ENCODE measurements around the gene LAMA3.

Gene LAMA3

GRCh38 chr18:23824669-23825068, 135.4 kb downstream of the LAMA3 start:
- DNase-seq (ENCODE audit: low spot score) = no peak

DNA sequence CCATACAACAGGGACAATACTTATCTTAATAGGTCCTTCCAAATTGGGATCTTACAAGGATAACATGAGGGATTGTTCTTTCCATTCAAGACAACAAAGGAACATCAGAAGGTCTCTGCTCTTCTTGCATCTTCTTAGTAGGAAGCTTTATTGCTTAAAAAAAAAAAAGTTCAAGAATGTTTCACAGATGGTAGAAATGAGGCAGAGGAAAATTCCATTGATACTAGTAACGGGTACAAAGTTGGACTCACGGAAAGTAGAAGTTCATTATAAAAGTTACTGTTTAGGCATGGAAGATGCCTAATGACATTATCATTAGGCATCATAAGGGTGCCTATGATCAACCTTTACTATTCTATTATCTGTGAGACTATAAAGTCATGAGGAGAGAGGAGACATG, 136.2 kb downstream of the LAMA3 start:
- no peak for DNase-seq (ENCODE audit: low spot score)

GRCh38 chr18:23825978-23826405, 136.7 kb downstream of the LAMA3 start:
- peak; percentile 27 for DNase-seq (ENCODE audit: low spot score)

GRCh38 chr18:23826850-23827620, 137.8 kb downstream of the LAMA3 start:
- no peak for DNase-seq (ENCODE audit: low spot score)

GRCh38 chr18:23827681-23828080, 138.4 kb downstream of the LAMA3 start:
- no peak for DNase-seq (ENCODE audit: low spot score)

GRCh38 chr18:23828426-23828825, 139.2 kb downstream of the LAMA3 start:
- no peak for DNase-seq (ENCODE audit: low spot score)

- no peak for DNase-seq (ENCODE audit: low spot score)
These were observed 143.7 kb downstream of the LAMA3 start for GRCh38 chr18:23832911-23833310.

- DNase-seq (ENCODE audit: low spot score) = no peak
These were observed 144.5 kb downstream of the LAMA3 start for GRCh38 chr18:23833714-23834113.

GRCh38 chr18:23835091-23835490, 145.8 kb downstream of the LAMA3 start:
- no peak for DNase-seq (ENCODE audit: low spot score)

GRCh38 chr18:23835506-23835905, 146.3 kb downstream of the LAMA3 start:
- DNase-seq (ENCODE audit: low spot score) = no peak

- no peak for DNase-seq (ENCODE audit: low spot score)
These were observed 148.3 kb downstream of the LAMA3 start for GRCh38 chr18:23837591-23837990.

DNA sequence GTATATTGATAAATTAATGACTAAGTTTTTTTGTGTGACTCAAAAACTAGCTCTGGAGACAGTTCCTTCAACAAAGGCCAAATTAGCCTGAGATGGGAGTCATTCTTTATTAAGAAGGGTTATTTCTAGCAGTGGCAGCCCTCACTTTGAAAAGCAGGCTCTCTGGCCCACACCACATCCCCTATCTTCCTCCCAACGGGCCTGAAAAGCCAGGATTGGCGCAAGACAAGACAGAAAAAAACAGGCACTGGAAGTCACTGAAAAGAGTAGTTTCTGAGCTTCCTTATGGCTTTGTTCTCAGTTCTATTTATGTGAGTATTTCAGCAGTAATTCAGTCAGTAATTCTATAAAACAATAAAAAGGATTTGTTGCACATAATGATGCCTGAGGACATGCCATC, 149.0 kb downstream of the LAMA3 start:
- DNase-seq (ENCODE audit: low spot score) = no peak

- DNase-seq (ENCODE audit: low spot score) = no peak
These were observed 149.6 kb downstream of the LAMA3 start for GRCh38 chr18:23838801-23839366.

DNA sequence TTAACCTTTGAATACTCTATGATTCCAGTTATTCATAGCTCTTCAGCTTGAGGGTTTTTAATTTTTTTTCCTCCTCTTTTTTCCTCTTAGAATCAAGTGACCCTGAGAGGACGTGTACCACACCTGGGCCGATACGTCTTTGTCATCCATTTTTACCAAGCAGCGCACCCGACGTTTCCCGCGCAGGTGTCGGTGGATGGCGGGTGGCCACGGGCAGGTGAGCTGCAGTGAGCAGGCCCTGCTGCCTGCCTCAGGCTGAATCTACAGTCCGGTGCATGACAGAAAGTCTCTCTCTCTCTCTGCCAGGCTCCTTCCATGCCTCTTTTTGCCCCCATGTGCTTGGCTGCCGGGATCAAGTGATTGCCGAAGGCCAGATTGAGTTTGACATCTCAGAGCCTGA, 153.1 kb downstream of the LAMA3 start:
- DNase-seq (ENCODE audit: low spot score) = no peak

DNA sequence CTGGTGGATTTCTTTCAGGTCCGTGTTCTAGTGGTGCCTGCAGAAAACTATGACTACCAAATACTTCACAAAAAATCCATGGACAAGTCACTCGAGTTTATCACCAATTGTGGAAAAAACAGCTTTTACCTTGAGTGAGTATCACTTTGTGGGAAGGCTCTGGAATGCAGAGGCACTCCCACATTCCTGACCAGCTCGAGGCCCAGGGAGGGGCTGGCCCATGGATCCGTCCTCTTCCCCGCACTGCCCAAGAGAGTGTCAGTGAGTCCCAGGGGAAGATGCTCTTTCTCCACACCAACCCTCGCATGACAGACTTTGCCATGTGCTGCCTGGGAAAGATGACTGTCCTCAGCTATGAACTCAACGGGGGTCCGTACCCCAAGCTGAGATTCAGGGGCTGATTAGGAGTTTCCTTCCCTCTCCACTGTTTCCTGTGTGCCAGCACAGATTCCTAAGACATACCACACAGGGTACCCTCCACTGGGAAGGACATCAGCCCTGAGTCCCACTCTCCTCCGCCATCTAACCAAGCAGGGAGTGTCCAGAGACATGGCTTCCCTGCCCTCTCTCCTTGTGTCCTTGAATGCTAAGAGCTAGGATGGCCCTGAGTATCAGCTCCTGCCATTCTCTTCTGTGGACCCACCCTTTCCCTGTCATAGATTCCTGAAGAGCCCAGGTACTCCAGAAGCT, 155.9 kb downstream of the LAMA3 start:
- DNase-seq (ENCODE audit: low spot score) = peak; percentile 29

GRCh38 chr18:23845988-23846630, 156.9 kb downstream of the LAMA3 start:
- no peak for DNase-seq (ENCODE audit: low spot score)

GRCh38 chr18:23847321-23847986, 158.2 kb downstream of the LAMA3 start:
- no peak for DNase-seq (ENCODE audit: low spot score)

DNA sequence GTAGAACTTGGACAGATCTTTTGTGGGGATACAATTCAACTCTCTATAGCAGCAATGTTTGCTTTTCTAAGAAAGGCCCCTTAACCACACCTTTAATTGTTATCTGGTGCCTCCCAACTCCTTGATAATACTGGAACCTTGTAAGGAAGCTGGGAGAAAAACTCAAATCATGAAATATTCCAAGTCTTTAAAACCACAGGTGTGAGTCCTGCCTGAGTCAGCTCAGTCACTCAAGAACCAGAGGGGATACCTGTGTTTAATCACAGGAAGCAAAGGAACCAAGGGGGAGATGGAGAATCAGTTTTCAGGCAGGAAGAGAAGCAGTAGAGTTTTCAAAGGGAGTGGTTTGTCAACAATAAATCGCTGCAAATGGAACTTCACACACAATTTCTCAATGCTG, 159.9 kb downstream of the LAMA3 start:
- DNase-seq (ENCODE audit: low spot score) = no peak

GRCh38 chr18:23850215-23850614, 161.0 kb downstream of the LAMA3 start:
- DNase-seq (ENCODE audit: low spot score) = no peak

- no peak for DNase-seq (ENCODE audit: low spot score)
These were observed 162.3 kb downstream of the LAMA3 start for GRCh38 chr18:23851470-23852002.

DNA sequence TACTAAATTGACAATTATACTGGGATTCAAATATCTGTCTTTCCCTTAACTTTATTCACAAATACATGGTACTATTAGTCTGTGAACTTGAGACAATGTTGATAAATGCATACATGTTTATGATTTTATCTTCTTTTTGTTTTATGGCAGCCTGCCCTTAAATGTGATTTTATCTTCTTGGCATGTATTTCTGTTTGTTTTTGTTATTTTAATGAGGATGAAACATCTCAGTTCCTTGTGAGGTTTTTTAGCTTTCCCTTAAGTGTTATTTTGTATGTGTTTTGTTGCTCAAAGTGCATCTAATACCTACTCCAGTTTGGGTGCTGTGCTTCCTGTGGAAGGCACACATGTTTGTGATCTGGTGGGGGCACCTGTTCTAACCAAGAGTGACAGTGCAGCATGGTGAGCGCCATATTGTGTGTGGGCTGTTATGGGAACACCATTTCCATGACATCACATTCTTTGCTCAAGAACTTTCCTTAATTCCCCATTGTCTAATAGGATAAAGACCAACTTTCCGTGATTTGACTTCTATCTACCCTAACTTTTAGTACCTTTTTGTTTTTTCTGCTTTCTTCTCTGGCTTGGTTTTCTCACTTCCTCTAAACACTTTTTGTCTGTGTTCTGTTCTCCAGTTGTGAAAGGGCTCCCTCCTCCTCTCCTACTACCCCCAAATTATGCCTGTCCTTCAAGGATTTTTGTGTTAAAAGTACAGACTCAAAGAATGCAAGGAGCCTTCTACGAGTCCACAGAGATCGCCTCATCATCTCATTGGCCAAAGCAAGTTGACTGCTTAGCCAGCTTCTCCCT, 163.2 kb downstream of the LAMA3 start:
- no peak for DNase-seq (ENCODE audit: low spot score)
